HuH-7 (cell line): ENCODE measurements around the gene PRKCE.

ENCODE experiments used
- DNase-seq: peaks from one replicate; pipeline ENCODE4 v3.0.0; 2011; ENCODE audit warnings: low spot score

PRKCE gene

GRCh38 chr2:45728458-45728942 is 77.0 kb downstream of the PRKCE start:
- no peak for DNase-seq

- DNase-seq, result peak; percentile 28
These were observed 78.5 kb downstream of the PRKCE start for GRCh38 chr2:45729753-45730512.

GRCh38 chr2:45731141-45731540 is 79.7 kb downstream of the PRKCE start:
- DNase-seq, result no peak

GRCh38 chr2:45732436-45732835 is 81.0 kb downstream of the PRKCE start:
- no peak for DNase-seq

- DNase-seq, result no peak
These were observed 81.5 kb downstream of the PRKCE start for GRCh38 chr2:45732946-45733345.

GRCh38 chr2:45734336-45734735 is 82.9 kb downstream of the PRKCE start:
- DNase-seq, result no peak

- DNase-seq, result no peak
These were observed 83.5 kb downstream of the PRKCE start for GRCh38 chr2:45734952-45735351.

GRCh38 chr2:45736757-45737704 is 85.6 kb downstream of the PRKCE start:
- DNase-seq, result no peak

GRCh38 chr2:45739796-45740485 is 88.5 kb downstream of the PRKCE start:
- no peak for DNase-seq

GRCh38 chr2:45741161-45741850 is 89.8 kb downstream of the PRKCE start:
- no peak for DNase-seq

GRCh38 chr2:45743531-45744396 is 92.3 kb downstream of the PRKCE start:
- DNase-seq, result no peak

GRCh38 chr2:45745231-45745630 is 93.8 kb downstream of the PRKCE start:
- DNase-seq, result no peak

- DNase-seq, result no peak
These were observed 95.4 kb downstream of the PRKCE start for GRCh38 chr2:45746888-45747287.

GRCh38 chr2:45747363-45747762 is 95.9 kb downstream of the PRKCE start:
- no peak for DNase-seq

- no peak for DNase-seq
These were observed 96.8 kb downstream of the PRKCE start for GRCh38 chr2:45748239-45748638.

GRCh38 chr2:45750001-45750400 is 98.5 kb downstream of the PRKCE start:
- DNase-seq, result no peak

GRCh38 chr2:45750484-45750883 is 99.0 kb downstream of the PRKCE start:
- DNase-seq, result no peak

GRCh38 chr2:45753381-45753780 is 101.9 kb downstream of the PRKCE start:
- no peak for DNase-seq

GRCh38 chr2:45754131-45755010 is 102.9 kb downstream of the PRKCE start:
- no peak for DNase-seq
